ENCODE results near the gene CUEDC1.
A peak's percentile ranks its signal among the peaks of the same experiment; 100 is the strongest.
"Not testable (repeated sequence)": the region's sequence is repeated elsewhere in the genome, so short reads cannot be mapped to it uniquely, and the experiment has no call there.

CUEDC1 gene

DNA sequence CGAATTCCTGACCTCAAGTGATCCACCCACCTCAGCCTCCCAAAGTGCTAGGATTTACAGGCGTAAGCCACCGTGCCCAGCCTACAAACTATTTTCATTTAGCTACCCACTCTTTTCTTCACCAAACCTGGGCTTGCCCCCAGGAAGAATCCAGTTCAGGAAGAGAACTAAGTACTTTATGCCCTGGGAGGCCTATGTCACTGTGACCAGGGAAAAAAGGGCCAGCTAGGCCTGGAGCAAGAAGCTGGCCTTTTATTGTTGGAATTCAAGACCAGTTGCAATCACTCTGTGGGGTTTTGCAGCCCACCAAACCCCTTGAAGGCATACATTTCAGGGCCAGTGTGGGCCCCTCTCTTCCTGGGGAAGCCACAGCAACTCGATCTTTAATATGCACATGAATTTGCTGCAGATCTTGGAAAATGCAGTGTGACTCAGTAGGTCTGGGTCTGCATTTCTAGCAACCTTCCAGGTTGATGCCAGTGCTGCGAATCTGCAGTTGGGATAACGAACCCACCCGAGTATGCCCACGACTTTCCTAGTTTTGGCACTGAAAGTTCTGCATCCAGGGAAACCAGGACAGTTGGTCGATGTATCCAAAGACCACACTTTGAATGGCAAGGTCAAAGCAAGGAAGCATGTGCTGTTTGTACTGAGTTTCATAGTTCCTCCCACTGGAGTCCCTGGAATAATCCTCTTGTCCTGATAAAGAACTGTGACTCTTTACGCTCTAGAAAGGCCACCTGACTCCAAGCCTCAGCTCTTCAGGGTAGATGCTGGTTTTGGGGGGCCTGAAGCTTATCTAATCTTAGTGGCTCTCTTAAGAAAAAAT, 98.2 kb downstream of the CUEDC1 start:
- peak; percentile 1 for DNase-seq
- Mint-ChIP-seq H3K4me1 (peaks cover 13% of the 10 kb centered on the region), H3K4me3 (no peak overlapping the region), H3K27me3 (peaks cover 47% of the 10 kb centered on the region), H3K27ac (no peak overlapping the region), H3K36me3 (no peaks in the 10 kb centered on the region), H3K9me3 (no peaks in the 10 kb centered on the region)
- CTCF ChIA-PET, result interaction anchor here (0.7 to 14.6 kb wide), 11 partner anchors 17 to 258 kb away, joined by 3 to 207 read pairs (median 3); partner anchors contain the start of genes CUEDC1 and SRSF1

DNA sequence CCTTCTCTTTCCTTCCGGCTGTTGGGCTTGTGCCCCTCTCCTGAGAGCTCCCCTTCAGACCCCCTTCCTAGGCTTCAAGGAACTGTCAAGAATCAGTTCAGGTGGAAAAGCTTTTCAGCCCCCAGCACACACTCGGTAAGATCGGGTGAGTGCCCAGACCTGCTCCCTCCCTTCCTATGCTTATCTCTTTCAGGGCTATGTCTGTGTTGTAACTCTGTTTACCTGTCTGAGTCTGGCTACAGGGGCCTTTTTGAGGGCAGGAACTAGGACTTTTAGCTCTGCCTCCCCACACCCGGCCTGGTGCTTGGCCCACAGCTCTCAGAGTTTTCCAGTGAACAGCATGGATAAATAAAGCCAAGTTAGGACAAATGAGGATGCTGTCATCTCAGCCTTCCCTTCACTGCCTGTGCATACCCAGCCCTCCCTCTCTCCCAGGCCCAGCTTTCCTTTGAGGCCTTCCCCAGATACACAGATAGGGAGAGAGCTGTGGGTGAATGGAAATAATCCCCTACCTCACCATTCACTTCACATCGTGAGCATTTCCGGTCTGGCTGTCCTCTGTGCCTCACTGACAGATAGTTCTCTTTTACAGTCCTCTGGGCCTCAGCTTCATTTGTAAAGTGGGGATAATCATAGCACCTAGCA, 99.7 kb downstream of the CUEDC1 start:
- CTCF ChIA-PET, result interaction anchor here (0.9 to 14.6 kb wide), 7 partner anchors 17 to 317 kb away, joined by 3 to 207 read pairs (median 4); no protein-coding TSS in a partner anchor
- Mint-ChIP-seq H3K27me3 (peaks cover 34% of the 10 kb centered on the region), H3K9me3 (no peaks in the 10 kb centered on the region), H3K36me3 (no peaks in the 10 kb centered on the region), H3K4me1 (peaks cover 16% of the 10 kb centered on the region), H3K4me3 (no peak overlapping the region), H3K27ac (no peak overlapping the region)
- DNase-seq, result no peak

DNA sequence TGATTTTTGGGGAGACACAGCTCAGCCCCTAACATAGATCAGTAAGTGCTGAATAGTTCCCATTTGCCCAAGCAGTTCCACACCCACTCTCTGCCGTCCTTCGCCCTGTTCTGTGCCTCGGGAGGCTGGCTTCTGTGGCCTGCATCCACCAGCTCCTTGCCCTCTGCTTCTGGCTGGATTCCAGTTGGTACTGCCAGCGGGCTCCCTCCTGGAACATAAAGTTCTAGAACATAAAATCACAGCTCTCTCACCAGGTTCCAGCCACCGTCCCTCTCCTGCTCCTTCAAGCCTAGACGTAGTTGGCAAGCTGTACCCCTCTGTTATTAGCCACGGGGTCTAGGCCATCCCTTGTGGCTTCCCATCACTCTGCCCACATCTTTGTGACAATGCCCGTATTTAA, 101.5 kb downstream of the CUEDC1 start:
- Mint-ChIP-seq H3K27ac (no peak overlapping the region), H3K4me1 (peaks cover 32% of the 10 kb centered on the region), H3K36me3 (peaks cover 9% of the 10 kb centered on the region), H3K9me3 (no peaks in the 10 kb centered on the region), H3K27me3 (peaks cover 17% of the 10 kb centered on the region), H3K4me3 (no peak overlapping the region)
- DNase-seq, result no peak
- CTCF ChIA-PET, result interaction anchor here (1.9 to 14.6 kb wide), 2 partner anchors 39 to 144 kb away, joined by 6 to 207 read pairs; no protein-coding TSS in a partner anchor

DNA sequence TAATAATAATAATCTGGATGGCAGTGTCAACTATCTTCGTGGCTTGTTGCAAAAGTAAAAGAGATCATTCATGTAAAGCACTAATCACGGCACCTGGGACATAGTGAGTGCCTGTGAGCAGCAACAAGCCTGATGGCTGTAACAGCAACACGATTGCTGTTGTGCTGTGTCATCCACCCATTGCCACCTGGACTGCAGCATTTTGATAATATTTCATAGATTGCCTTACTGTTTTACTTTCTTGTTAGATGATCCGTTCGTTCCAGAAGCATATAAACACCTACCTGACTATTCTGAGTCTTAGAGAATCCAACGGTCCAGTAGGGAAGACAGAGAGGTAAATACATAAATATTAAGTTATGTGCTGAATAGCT, 102.3 kb downstream of the CUEDC1 start:
- peaks cover 9% of the 10 kb centered on the region for H3K27me3 Mint-ChIP-seq
- H3K27ac Mint-ChIP-seq, result no peak overlapping the region
- DNase-seq, result peak; percentile 3
- H3K36me3 Mint-ChIP-seq, result peaks cover 14% of the 10 kb centered on the region
- H3K4me3 Mint-ChIP-seq, result no peak overlapping the region
- CTCF ChIA-PET, result interaction anchor here (1.9 to 14.6 kb wide), 2 partner anchors 39 to 145 kb away, joined by 6 to 207 read pairs; no protein-coding TSS in a partner anchor
- peaks cover 39% of the 10 kb centered on the region for H3K4me1 Mint-ChIP-seq
- H3K9me3 Mint-ChIP-seq, result no peaks in the 10 kb centered on the region

DNA sequence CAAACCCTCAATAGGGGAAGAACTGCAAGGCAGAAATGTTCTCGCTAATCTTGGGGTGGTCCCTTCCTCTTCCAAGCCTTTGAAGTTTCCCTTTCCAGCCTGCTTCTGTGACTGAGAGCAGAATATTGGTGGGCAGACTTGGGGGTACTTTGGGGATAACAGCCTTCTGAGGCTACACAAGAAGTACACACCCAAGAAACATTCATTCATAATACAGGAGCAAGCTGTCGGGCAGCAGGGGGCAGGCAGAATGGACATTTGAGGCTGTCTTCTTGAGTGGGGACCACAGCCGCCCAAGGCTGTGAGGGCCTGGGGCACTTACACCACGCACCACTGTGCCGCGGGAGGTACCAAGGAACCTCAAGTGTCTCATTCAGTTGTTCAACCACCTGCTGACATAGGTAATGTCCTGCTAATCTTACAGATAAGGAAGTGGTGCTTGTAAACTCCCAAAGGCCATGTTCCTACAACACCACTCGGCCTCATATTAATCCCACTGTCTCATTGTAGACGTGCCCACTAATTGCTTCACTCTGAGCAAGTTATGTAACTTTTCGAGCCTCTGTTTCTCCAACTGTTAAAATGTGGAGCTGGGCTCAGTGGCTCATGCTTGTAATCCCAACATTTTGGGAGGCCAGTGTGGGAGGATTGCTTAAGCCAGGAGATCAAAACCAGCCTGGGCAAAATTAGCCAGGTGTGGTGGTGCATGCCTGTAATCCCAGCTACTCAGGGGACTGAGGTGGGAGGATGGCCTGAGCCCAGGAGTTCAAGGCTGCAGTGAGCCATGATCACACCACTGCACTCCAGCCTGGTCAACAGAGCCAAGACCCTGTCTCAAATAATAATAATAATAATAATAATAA, 102.9 kb downstream of the CUEDC1 start:
- no peaks in the 10 kb centered on the region for H3K9me3 Mint-ChIP-seq
- CTCF ChIA-PET, result interaction anchor here (1.0 to 14.6 kb wide), 4 partner anchors 8 to 145 kb away, joined by 3 to 207 read pairs (median 3); no protein-coding TSS in a partner anchor
- peak; percentile 10 for DNase-seq
- H3K4me3 Mint-ChIP-seq, result peak overlapping the region; percentile 72
- peaks cover 39% of the 10 kb centered on the region for H3K4me1 Mint-ChIP-seq
- peaks cover 14% of the 10 kb centered on the region for H3K36me3 Mint-ChIP-seq
- H3K27me3 Mint-ChIP-seq, result peaks cover 8% of the 10 kb centered on the region
- peak overlapping the region; percentile 88 for H3K27ac Mint-ChIP-seq

DNA sequence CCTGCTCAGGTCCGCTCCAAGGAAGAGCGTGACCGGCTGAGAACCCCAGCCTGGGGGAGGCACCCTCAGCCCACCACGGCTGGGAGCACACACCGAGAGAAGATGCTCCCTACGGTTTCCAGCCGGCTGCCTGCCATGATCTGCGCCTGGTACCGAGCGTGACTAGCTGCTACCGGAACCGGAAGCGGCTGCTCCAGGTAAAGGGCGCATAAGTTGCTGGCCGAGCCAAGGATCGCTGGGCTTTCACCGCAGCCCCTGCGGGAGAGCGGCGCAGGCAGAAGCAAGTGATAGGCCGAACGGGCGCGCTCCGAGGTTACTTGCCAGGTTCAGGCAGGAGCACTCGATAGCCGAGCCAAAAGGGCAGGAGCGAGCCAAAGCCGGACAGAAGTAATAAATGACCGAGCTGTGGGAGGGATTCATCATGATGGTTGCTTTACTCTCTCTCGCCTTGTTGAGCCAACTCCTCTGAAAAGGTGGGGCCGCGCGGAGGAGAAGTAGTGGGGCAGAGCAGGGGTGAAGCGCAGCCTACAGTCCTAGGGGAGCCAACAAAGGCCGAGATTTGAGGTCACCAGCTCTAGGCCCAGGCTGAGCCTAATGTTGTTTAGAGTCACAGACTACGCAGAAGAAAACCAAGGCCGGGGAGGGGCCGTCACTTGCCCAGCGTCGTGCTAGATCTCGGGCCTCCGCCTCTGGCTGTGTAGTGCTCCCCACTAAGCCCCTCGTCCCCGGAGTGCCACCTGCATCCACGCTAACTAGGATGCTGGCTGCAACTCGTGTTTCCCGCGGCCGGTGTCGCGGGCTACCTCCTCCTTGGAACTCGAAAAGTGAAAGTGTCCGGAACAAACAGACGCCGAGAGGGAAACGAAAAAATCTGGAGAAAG, 105.1 kb downstream of the CUEDC1 start, which contains the start of gene MRPS23:
Gene MRPS23 (minus strand): TSS at position 171 of the 881 bp plus-strand sequence. CDS start 34 bp downstream, at position 137.
- Mint-ChIP-seq H3K27me3 (peaks cover 8% of the 10 kb centered on the region), H3K4me1 (peaks cover 43% of the 10 kb centered on the region), H3K4me3 (peak within 1 kb of the TSS; percentile 85), H3K9me3 (no peaks in the 10 kb centered on the region), H3K27ac (peak within 1 kb of the TSS; percentile 97), H3K36me3 (peaks cover 22% of the 10 kb centered on the region)
- CTCF ChIA-PET, result interaction anchor here (0.7 to 14.6 kb wide), 4 partner anchors 10 to 148 kb away, joined by 3 to 207 read pairs (median 10); no protein-coding TSS in a partner anchor
- peak; percentile 98 for DNase-seq

DNA sequence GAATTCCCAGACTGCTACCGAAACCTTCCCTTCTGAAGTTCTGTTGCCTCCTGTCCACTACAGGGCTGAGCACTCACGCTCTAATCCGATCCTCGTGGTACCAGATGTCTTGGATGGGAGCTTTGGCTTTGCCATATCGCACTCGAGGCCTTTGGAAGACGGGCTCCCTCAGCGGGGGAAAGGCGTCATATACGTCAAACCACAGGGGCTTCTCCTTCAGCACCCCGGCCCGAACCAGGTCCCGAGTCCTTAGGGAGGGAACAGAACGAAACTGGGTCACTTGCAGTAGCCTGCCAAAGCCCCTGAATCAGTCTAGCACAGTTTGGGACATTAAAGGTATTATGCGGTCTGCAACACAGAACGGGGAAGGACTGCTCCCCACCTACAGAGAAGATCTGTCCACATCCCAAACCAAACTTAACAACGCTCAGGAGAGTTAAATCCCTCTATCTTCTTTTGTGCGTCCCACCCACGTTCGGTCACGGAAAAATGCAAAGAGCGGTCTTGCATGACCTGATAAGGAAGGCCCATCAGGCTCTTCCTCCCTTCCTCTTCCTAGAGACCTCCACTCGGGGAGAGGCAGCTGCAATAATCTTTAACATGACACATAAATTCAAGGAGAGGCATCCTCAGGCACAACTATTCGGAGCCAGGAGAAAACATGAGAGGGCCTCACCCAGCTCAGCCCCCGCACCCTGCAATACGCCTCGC, 105.9 kb downstream of the CUEDC1 start:
- no peaks in the 10 kb centered on the region for H3K9me3 Mint-ChIP-seq
- DNase-seq, result peak; percentile 25
- peaks cover 24% of the 10 kb centered on the region for H3K36me3 Mint-ChIP-seq
- H3K4me3 Mint-ChIP-seq, result peak overlapping the region; percentile 85
- CTCF ChIA-PET, result interaction anchor here (3.0 to 14.6 kb wide), 2 partner anchors 16 to 148 kb away, joined by 15 to 207 read pairs; no protein-coding TSS in a partner anchor
- H3K27ac Mint-ChIP-seq, result peak overlapping the region; percentile 97
- peaks cover 5% of the 10 kb centered on the region for H3K27me3 Mint-ChIP-seq
- H3K4me1 Mint-ChIP-seq, result peaks cover 45% of the 10 kb centered on the region

DNA sequence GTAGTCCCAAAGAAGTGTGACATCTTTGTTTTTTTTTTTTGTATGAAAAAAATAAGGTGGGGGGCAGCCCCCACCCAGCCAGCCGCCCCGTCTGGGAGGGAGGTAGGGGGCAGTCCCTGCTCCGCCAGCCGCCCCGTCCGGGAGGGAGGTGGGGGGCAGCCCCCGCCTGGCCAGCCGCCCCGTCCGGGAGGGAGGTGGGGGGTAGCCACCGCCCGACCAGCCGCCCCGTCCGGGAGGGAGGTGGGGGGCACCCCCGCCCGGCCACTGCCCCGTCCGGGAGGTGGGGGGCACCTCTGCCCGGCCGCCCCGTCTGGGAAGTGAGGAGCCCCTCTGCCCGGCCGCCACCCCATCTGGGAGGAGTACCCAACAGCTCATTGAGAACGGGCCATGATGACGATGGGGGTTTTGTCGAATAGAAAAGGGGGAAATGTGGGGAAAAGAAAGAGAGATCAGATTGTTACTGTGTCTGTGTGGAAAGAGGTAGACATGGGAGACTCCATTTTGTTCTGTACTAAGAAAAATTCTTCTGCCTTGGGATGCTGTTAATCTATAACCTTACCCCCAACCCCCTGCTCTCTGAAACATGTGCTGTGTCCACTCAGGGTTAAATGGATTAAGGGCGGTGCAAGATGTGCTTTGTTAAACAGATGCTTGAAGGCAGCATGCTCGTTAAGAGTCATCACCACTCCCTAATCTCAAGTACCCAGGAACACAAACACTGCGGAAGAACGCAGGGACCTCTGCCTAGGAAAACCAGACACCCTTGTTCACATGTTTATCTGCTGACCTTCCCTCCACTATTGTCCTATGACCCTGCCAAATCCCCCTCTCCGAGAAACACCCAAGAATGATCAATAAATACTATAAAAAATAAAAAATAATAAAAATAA, 108.9 kb downstream of the CUEDC1 start:
- Mint-ChIP-seq H3K4me1 (peaks cover 38% of the 10 kb centered on the region), H3K36me3 (peaks cover 27% of the 10 kb centered on the region)
- DNase-seq, H3K27me3 Mint-ChIP-seq, H3K4me3 Mint-ChIP-seq, H3K9me3 Mint-ChIP-seq, H3K27ac Mint-ChIP-seq: not testable (repeated sequence)
- CTCF ChIA-PET, result interaction anchor here (2.7 kb wide), 1 partner anchor 13 kb away, joined by 18 read pairs; no protein-coding TSS in a partner anchor

DNA sequence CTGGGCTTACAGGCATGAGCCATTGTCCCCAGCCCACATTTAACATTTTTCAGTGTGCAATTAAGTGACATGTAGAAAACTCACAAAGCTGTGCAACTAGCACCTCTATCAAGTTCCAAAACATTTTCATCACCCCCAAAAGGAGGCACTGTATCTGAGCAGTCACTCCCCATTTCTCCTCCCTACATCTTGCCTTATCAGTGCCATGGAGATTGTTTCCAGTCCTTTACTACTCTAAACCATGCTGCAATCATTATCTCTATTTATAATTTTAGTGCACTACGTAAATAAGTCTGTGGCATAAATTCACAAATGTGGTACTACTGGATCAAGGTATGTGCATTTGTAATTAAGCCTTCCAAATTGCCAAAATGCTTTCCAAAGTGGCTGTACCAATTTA, 112.9 kb downstream of the CUEDC1 start:
- no peak for DNase-seq
- CTCF ChIA-PET, result interaction anchor here (2.3 kb wide), 1 partner anchor 9 kb away, joined by 8 read pairs; no protein-coding TSS in a partner anchor
- peaks cover 6% of the 10 kb centered on the region for H3K4me1 Mint-ChIP-seq
- no peak overlapping the region for H3K4me3 Mint-ChIP-seq
- H3K9me3 Mint-ChIP-seq, result no peaks in the 10 kb centered on the region
- H3K27me3 Mint-ChIP-seq, result no peaks in the 10 kb centered on the region
- no peak overlapping the region for H3K27ac Mint-ChIP-seq
- H3K36me3 Mint-ChIP-seq, result peaks cover 34% of the 10 kb centered on the region

DNA sequence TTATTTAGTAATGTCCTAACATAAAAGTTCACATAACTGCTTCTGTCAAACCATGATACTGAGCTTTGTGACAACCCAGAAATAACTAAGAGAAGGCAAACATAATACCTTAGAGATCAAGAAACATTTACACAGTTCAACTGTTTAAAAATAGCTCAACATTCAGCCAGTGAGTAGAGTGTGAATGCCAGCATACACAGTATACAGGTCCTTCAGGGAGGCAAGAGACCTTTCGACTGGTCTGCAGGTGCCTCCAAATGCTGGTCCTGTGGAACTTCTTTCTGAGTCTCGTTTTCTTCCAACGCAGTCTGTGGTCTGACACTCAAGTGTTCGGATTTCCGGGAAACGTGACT, 115.7 kb downstream of the CUEDC1 start:
- Mint-ChIP-seq H3K4me1 (peaks cover 2% of the 10 kb centered on the region), H3K9me3 (no peaks in the 10 kb centered on the region), H3K4me3 (no peak overlapping the region), H3K36me3 (peaks cover 28% of the 10 kb centered on the region), H3K27me3 (no peaks in the 10 kb centered on the region), H3K27ac (no peak overlapping the region)
- no peak for DNase-seq
- CTCF ChIA-PET, result interaction anchor here (0.9 to 1.6 kb wide), 3 partner anchors 20 to 273 kb away, joined by 3 to 4 read pairs (median 4); no protein-coding TSS in a partner anchor

DNA sequence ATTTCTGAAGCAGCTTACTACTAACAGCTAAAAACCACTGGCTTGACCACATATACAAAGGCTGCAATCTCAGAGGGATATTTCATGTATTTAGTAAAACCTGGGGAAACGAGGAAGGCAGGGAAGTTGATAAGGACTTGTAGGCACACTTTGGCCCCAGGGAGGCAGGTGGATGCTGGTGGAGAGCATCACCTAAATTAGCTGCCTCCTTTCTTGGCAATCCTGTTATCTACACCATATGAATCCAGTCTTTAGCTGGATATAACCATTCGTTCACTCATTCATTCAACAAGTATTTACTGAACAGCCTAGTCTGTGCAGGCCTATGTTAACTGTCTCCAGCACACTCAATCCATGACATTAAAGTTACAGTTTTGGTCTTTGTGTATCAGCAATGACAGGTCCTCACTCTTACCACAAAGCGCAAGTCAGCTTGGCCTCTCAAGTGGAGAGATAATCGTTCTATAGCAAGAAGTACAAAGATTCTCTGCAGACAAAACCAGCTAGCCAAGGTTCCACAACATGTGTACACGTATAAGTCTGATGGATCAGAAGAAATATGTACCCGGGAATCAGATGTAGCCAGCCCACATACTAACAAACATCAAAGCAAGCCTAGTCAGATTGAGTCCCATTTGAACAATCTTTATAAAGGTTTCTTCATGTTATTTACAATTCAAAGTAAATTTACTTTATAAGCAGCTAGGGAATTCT, 116.2 kb downstream of the CUEDC1 start:
- H3K27ac Mint-ChIP-seq, result no peak overlapping the region
- no peaks in the 10 kb centered on the region for H3K27me3 Mint-ChIP-seq
- CTCF ChIA-PET, result interaction anchor here (0.9 to 1.6 kb wide), 3 partner anchors 21 to 274 kb away, joined by 3 to 4 read pairs (median 4); no protein-coding TSS in a partner anchor
- H3K4me1 Mint-ChIP-seq, result peaks cover 2% of the 10 kb centered on the region
- no peak for DNase-seq
- peaks cover 28% of the 10 kb centered on the region for H3K36me3 Mint-ChIP-seq
- H3K9me3 Mint-ChIP-seq, result no peaks in the 10 kb centered on the region
- no peak overlapping the region for H3K4me3 Mint-ChIP-seq

Data from activated naive CD4-positive, alpha-beta T cell treated with anti-CD3 and anti-CD28 coated beads, Interleukin-2, amount 10 ng/mL, durations not matched to agents 7 days and 5 days (primary cell).